K562 (cell line): ENCODE results near the gene HMGB3. TPM values are rescaled to one million over a fixed set of nuclear protein-coding genes. Genes with fewer than 3 reads are reported as not detected.

Experiments
- ATAC-seq: fragments of 200-7000 bp; cut with Tn5 transposase; 3 replicates; pipeline ENCODE4 v1.9.1; 2020; ENCODE audit warnings: moderate library complexity
- BruUV-seq: library from RNA; stranded (reverse); fragments of 400-500 nt; replicated peaks from 2 replicates; lab custom pipeline; 2021; lab: Mats Ljungman, UMichigan
- CTCF ChIA-PET: fragments of 300-600 bp; formaldehyde crosslinking; extraction: SDS; loops from one replicate; lab custom pipeline; 2021; ENCODE audit warnings: low intra/inter-chr PET ratio; lab: Yijun Ruan, JAX
- POLR2A ChIA-PET: fragments of 300-600, 350-650 bp; sonication (Branson Sonifier 250); formaldehyde crosslinking; extraction: SDS; loops from one replicate; lab custom pipeline; 2021; ENCODE audit warnings: antibody characterized with exemption, inconsistent platforms; lab: Yijun Ruan, JAX
- DNase-seq, 4 experiments: peaks; one replicate each; pipeline versions ENCODE4 v3.0.0 to v3.0.0-alpha.2; 2011 to 2018; ENCODE audit warnings: low spot score in 3 of 4, mixed read lengths in 3 of 4; ENCODE audit errors: extremely low read depth in 1 of 4
- FAIRE-seq: peaks from 2 replicates; lab custom pipeline; 2011; peaks lifted over from hg19 to GRCh38; lab: Jason Lieb, UNC
- H2AFZ ChIP-seq: 2 replicates; pipeline ENCODE4 v1.6.0; 2011; ENCODE audit warnings: low read depth, low read length, control low read depth, inconsistent platforms
- H3K27ac ChIP-seq: fragments of 200-600 bp; 3 replicates; pipeline ENCODE4 v1.8.0; 2011; ENCODE audit warnings: low read depth, mild to moderate bottlenecking, control low read depth, inconsistent platforms, low read length, moderate library complexity, mixed read lengths; ENCODE audit errors: extremely low read depth
- H3K27me3 ChIP-seq, 2 experiments: fragments of 300-600 bp in 1 of 2; 2 replicates in 1 of 2; 3 replicates in 1 of 2; pipeline versions ENCODE4 v1.6.0 to v1.8.0; 2011; ENCODE audit warnings: inconsistent platforms in 2 of 2, low read length in 2 of 2, mild to moderate bottlenecking in 1 of 2, mixed read lengths in 1 of 2, moderate library complexity in 1 of 2; ENCODE audit not compliant: control insufficient read depth in 2 of 2, insufficient read depth in 2 of 2
- H3K36me3 ChIP-seq: fragments of 300-600 bp; 3 replicates; pipeline ENCODE4 v1.8.0; 2011; ENCODE audit warnings: mild to moderate bottlenecking, low read length, inconsistent platforms; ENCODE audit not compliant: control insufficient read depth, insufficient read depth
- H3K4me1 ChIP-seq, 2 experiments: fragments of 200-600 bp in 1 of 2; replicated peaks in 1 of 2; 2 replicates in 1 of 2; 3 replicates in 1 of 2; pipeline versions ENCODE4 v1.5.1 to v1.8.0; 2011; ENCODE audit warnings: inconsistent platforms in 2 of 2, low read length in 2 of 2, mild to moderate bottlenecking in 1 of 2, mixed read lengths in 1 of 2, moderate library complexity in 1 of 2; ENCODE audit not compliant: control insufficient read depth in 2 of 2, insufficient read depth in 2 of 2
- H3K4me2 ChIP-seq: 2 replicates; pipeline ENCODE4 v1.6.1; 2011; ENCODE audit warnings: low read length, control low read depth, inconsistent platforms, mixed read lengths; ENCODE audit not compliant: insufficient read depth
- H3K4me3 ChIP-seq: fragments of 200-600 bp; sonication (generic), shearing (Covaris generic); 2 replicates; pipeline ENCODE4 v1.5.1; 2016; ENCODE audit warnings: control low read depth, inconsistent platforms
- H3K79me2 ChIP-seq: fragments of 200-600 bp; 3 replicates; pipeline ENCODE4 v1.8.0; 2011; ENCODE audit warnings: low read length, inconsistent platforms; ENCODE audit not compliant: control insufficient read depth, insufficient read depth
- H3K9ac ChIP-seq, 2 experiments: 2 replicates each; pipeline versions ENCODE4 v1.6.0 to v1.6.1; 2011; ENCODE audit warnings: low read depth in 2 of 2, low read length in 2 of 2, control low read depth in 1 of 2, inconsistent platforms in 1 of 2, mild to moderate bottlenecking in 1 of 2, mixed read lengths in 1 of 2; ENCODE audit not compliant: insufficient read depth in 1 of 2
- H3K9me1 ChIP-seq: one replicate; pipeline ENCODE4 v1.6.0; 2011; ENCODE audit warnings: inconsistent platforms, mild to moderate bottlenecking, low read length, moderate library complexity; ENCODE audit not compliant: control insufficient read depth, insufficient read depth
- H3K9me3 ChIP-seq: replicated peaks from 2 replicates; pipeline ENCODE4 v1.5.1; 2011; ENCODE audit warnings: low read depth, low read length, inconsistent platforms; ENCODE audit not compliant: control insufficient read depth, insufficient read depth
- H4K20me1 ChIP-seq: replicated peaks from 2 replicates; pipeline ENCODE4 v1.6.1; 2011; ENCODE audit warnings: low read length, inconsistent platforms, mixed read lengths; ENCODE audit not compliant: control insufficient read depth, insufficient read depth
- FOXJ3 ChIP-seq: sonication (generic); formaldehyde crosslinking; IDR thresholded peaks from 2 replicates; pipeline ENCODE4 v1.4.0; 2020; ENCODE audit warnings: mild to moderate bottlenecking, missing genetic modification reagents
- MTA2 ChIP-seq: fragments of 450-650 bp; IDR thresholded peaks from 2 replicates; pipeline ENCODE4 v1.6.1; 2016; ENCODE audit warnings: low read depth
- NCOR1 ChIP-seq: fragments of 450-650 bp; IDR thresholded peaks from 2 replicates; pipeline ENCODE4 v1.6.1; 2016; ENCODE audit warnings: mild to moderate bottlenecking, moderate library complexity
- PCBP1 ChIP-seq: fragments of 200-400 bp; formaldehyde crosslinking; IDR thresholded peaks from 2 replicates; pipeline ENCODE4 v1.6.1; 2018; ENCODE audit warnings: mild to moderate bottlenecking, low read depth, low read length; ENCODE audit not compliant: poor library complexity, severe bottlenecking
- ZNF134 ChIP-seq: fragments of 250-450 bp; sonication (Bioruptor Pico); conservative IDR thresholded peaks from 2 replicates; pipeline ENCODE4 v1.4.0; 2020
- ZNF274 ChIP-seq: IDR thresholded peaks from 2 replicates; pipeline ENCODE4 v1.6.1; 2011; ENCODE audit warnings: low read depth, mild to moderate bottlenecking, low read length, moderate library complexity, borderline replicate concordance
- ZNF785 ChIP-seq: fragments of 250-450 bp; sonication (Bioruptor Pico); IDR thresholded peaks from 2 replicates; pipeline ENCODE4 v1.4.0; 2020; ENCODE audit warnings: mild to moderate bottlenecking
- WGBS: fragments of 100-300 bp; shearing (Covaris generic); methylation state at CpG from one replicate; pipeline ENCODE4 v1.1.6; 2016; ENCODE audit warnings: low coverage, mixed read lengths; ENCODE audit not compliant: insufficient coverage; ENCODE audit errors: missing lambda C conversion rate; 5-methylcytosine and 5-hydroxymethylcytosine counted together
- in situ Hi-C: fragments of 300-500 bp; cut with MboI; formaldehyde crosslinking; loops from 4 replicates; pipeline ENCODE4 v1.15.0; 2018; ENCODE audit warnings: inconsistent platforms, mixed read lengths
- intact Hi-C: fragments of 100-400 bp; cut with micrococcal nuclease; formaldehyde crosslinking; loops from 2 replicates; pipeline ENCODE4 v1.14.2; 2022
- polyA plus RNA-seq, 8 experiments: library from polyadenylated mRNA; depleted of rRNA in 4 of 8; stranded (reverse) in 5 of 8; unstranded in 3 of 8; fragments of >200 nt; fragmentation: Nextera tagmentation in 2 of 8; fragmentation: Illumina TruSeq in 1 of 8; extraction: Ambion mirVana in 2 of 8; extraction: Trizol in 1 of 8; gene quantifications; 2 replicates each; pipeline versions ENCODE4 v1.2.1 to v1.2.3, GENCODE V29; 2011 to 2014; ENCODE audit warnings: inconsistent platforms in 1 of 8, missing spikeins in 1 of 8
- total RNA-seq, 7 experiments: library from RNA; depleted of rRNA in 6 of 7; stranded (reverse); fragments of >200 nt in 6 of 7; fragmentation: Illumina TruSeq in 2 of 7; extraction: Trizol in 2 of 7; gene quantifications; 2 replicates each; pipeline versions ENCODE4 v1.2.1 to v1.2.3, GENCODE V29; 2011 to 2021; ENCODE audit warnings: low replicate concordance in 1 of 7
- TF ChIP-seq, protein P1 (sequence below), 2 experiments: IDR thresholded peaks in 1 of 2; conservative IDR thresholded peaks in 1 of 2; 2 replicates each; pipeline ENCODE4 v1.6.1; 2016; ENCODE audit warnings: low read depth in 2 of 2, mild to moderate bottlenecking in 1 of 2, missing compliant biosample characterization in 1 of 2, missing genetic modification characterization in 1 of 2, moderate library complexity in 1 of 2

HMGB3 gene
- total and polyA plus RNA-seq, 9 of the 15 experiments (the other 6 are each of a cell fraction or from before 2014, with no cell fraction given): 36.7 to 168 (median 117) TPM

DNA sequence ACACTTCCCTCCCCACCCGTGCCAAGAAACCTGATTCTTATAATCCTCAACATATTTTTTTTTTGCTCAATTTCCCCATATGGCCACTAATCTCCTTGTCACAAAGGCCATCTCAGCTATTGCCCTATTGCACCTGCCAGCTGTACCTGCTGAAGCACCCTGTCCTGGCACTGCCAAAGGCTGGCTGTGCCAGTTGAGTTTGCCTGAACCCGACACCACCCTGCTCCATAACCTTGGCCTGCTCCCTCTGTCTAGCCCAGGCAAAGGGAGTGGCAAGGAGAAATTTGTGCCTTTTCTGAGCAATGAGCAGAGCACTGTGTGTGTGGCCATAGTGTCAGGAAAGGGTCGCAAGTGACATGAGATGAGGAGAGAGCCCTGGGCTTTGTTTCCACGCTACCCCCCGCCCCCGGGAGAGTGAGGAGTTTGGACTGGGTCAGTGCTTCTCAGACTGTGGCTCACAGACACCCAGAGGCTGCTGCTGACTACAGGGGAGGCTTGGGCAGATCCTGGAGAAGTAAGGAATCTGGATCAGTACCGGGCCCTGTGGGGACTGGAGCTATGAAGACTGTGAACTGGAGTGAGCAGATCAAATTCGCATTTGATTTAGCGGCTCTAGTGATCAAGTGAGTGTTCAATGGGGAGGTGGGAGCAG lies 42.2 kb upstream of the HMGB3 start:
- CTCF ChIA-PET: no interaction called here
- H3K4me1 ChIP-seq: peaks cover 22 to 26% of the 10 kb centered on the region in 2 experiments; a peak in 4 of 5 replicates
- no peaks in the 10 kb centered on the region for H3K9me1 ChIP-seq
- BruUV-seq: no TSS peak
- in situ Hi-C loops (no loop called here), intact Hi-C loops (no loop called here)
- peak overlapping the region; percentile 62 to 86; a peak in 3 of 4 replicates for H3K9ac ChIP-seq
- no peak for TF ChIP-seq ZNF134
- TF ChIP-seq, all 486 proteins: peak for 0
- Histone ChIP-seq H3K79me2 (no peaks in the 10 kb centered on the region), H3K27ac (peak overlapping the region; percentile 66; the same call in 2 of the 3 replicates), H3K4me3 (no peak overlapping the region), H3K4me2 (peak overlapping the region; percentile 65), H2AFZ (peak overlapping the region; percentile 93), H4K20me1 (no peaks in the 10 kb centered on the region), H3K9me3 (no peaks in the 10 kb centered on the region), H3K27me3 (no peaks in the 10 kb centered on the region), H3K36me3 (no peaks in the 10 kb centered on the region)
- ATAC-seq: peak; percentile 38
- DNase-seq: peak in 2 of 4 experiments; percentile 7 to 11
- FAIRE-seq: no peak
- POLR2A ChIA-PET: interaction anchor here (0.6 to 0.7 kb wide), 2 partner anchors 8 to 69 kb away, joined by 3 read pairs; no protein-coding TSS in a partner anchor
- 46% methylated on average over 5 of the region's 9 CpGs for WGBS

DNA sequence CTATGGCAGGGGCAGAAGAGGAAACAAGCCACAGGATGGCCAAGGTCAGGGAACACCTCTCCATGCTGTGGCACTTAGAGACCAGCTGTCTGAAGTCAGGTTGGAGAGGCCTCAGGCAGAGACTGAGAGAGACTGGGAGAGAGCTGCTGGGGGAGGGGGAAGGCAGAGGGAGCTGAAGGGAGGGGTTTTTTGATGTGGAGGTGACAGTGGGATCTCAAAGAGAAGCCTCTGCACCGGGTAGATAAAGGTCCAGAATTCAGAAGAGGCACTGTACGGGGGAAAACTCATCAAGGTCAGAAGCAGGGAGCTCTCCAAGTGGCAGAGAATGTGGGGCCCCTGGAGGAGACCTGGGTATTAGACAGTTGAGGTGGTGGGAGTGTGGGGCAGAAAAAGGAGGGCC lies 41.6 kb upstream of the HMGB3 start:
- FAIRE-seq (peak; percentile 79), DNase-seq (peak; percentile 40 to 79 (median 62)), ATAC-seq (peak; percentile 85)
- intact Hi-C loops: no loop called here
- H3K4me2 ChIP-seq: peak overlapping the region; percentile 65
- H3K27me3 ChIP-seq: no peaks in the 10 kb centered on the region
- no peaks in the 10 kb centered on the region for H4K20me1 ChIP-seq
- WGBS: 6% methylated on average over 2 of the region's 2 CpGs
- POLR2A ChIA-PET: interaction anchor here (0.7 kb wide), 1 partner anchor 70 kb away, joined by 3 read pairs; no protein-coding TSS in a partner anchor
- in situ Hi-C loops: no loop called here
- H2AFZ ChIP-seq: peak overlapping the region; percentile 93
- H3K36me3 ChIP-seq: no peaks in the 10 kb centered on the region
- no TSS peak for BruUV-seq
- no peak overlapping the region for H3K4me3 ChIP-seq
- H3K9ac ChIP-seq: peak overlapping the region; percentile 62 to 86
- H3K27ac ChIP-seq: peak overlapping the region; percentile 66
- H3K4me1 ChIP-seq: peaks cover 22 to 26% of the 10 kb centered on the region in 2 experiments; a peak in 4 of 5 replicates
- H3K9me3 ChIP-seq: no peaks in the 10 kb centered on the region
- CTCF ChIA-PET: no interaction called here
- no peaks in the 10 kb centered on the region for H3K79me2 ChIP-seq
- no peaks in the 10 kb centered on the region for H3K9me1 ChIP-seq
- TF ChIP-seq ZNF785 (no peak), PCBP1 (no peak), FOXJ3 (no peak), ZNF274 (no peak), NCOR1 (peak; percentile 68), MTA2 (peak; percentile 41)
- TF ChIP-seq, protein P1, sequence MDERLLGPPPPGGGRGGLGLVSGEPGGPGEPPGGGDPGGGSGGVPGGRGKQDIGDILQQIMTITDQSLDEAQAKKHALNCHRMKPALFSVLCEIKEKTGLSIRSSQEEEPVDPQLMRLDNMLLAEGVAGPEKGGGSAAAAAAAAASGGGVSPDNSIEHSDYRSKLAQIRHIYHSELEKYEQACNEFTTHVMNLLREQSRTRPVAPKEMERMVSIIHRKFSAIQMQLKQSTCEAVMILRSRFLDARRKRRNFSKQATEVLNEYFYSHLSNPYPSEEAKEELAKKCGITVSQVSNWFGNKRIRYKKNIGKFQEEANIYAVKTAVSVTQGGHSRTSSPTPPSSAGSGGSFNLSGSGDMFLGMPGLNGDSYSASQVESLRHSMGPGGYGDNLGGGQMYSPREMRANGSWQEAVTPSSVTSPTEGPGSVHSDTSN (CRISPR knock-in tag; IDR thresholded peaks at IDR 0.05; ENCODE audit: low read depth): no peak
- TF ChIP-seq, protein P1 (tag; conservative IDR thresholded peaks at IDR 0.05; ENCODE audit: low read depth): peak; percentile 58; the same call in 1 of the 2 replicates
